Measurements from ENCODE around the gene KRT3.

The KRT3 gene

DNA sequence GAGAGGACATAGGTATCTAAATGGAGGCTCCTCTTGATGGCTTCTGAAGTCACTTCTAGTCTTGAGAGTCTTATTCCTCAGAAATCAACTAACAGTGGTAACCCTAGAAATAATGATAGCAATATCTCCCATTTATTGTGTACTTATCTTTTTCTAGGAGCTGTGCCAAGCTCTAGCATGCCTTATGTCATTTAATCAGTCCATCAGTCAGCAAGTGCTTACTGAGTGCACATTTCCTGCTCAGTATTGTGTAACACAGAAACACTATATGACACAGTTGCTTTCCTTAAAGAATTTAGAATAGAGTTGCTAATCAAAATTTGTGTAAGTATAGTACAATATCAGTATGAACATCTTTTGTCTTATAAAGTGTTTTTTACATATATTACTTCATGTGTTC, 55.3 kb downstream of the KRT3 start:
- H3K9ac ChIP-seq (ENCODE audit: low read depth in 1 of 2, low read length in 2 of 2), result no peak overlapping the region
- no peak overlapping the region for H3K4me3 ChIP-seq (ENCODE audit: low read length in 2 of 2)
- H3K36me3 ChIP-seq (ENCODE audit: control insufficient read depth in 2 of 2, insufficient read depth in 2 of 2, low read length in 2 of 2), result no peaks in the 10 kb centered on the region
- H3K27me3 ChIP-seq (ENCODE audit: control insufficient read depth in 2 of 2, insufficient read depth in 2 of 2, low read length in 2 of 2), result no peaks in the 10 kb centered on the region
- no peak overlapping the region for H3K27ac ChIP-seq (ENCODE audit: low read depth in 2 of 2, low read length in 2 of 2)
- no peaks in the 10 kb centered on the region for H3K4me1 ChIP-seq (ENCODE audit: control insufficient read depth in 2 of 2, insufficient read depth in 2 of 2, low read length in 2 of 2)
- H3K9me3 ChIP-seq (ENCODE audit: control insufficient read depth in 2 of 2, low read length in 2 of 2), result no peaks in the 10 kb centered on the region

DNA sequence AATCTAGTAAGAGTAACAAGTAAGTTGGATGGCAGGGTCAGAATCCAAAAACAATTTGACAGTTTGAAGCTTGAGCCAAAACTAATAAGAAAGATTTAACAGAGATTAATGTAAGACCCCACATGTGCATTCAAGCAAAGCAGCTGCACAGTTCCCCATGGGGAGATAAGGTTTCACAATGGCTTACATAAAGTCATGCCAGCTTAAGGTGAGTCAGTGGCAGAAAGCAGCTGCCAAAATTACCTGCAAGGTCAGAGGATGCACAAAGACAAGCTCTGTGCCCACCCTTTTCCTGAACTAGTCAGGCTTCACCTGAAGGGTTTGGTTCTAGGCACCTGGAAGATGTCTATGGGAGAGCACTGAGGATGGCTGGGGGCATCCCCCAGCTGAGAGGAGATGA, 56.0 kb downstream of the KRT3 start:
- no peaks in the 10 kb centered on the region for H3K27me3 ChIP-seq (ENCODE audit: control insufficient read depth in 2 of 2, insufficient read depth in 2 of 2, low read length in 2 of 2)
- H3K9ac ChIP-seq (ENCODE audit: low read depth in 1 of 2, low read length in 2 of 2), result no peak overlapping the region
- no peak overlapping the region for H3K4me3 ChIP-seq (ENCODE audit: low read length in 2 of 2)
- no peaks in the 10 kb centered on the region for H3K9me3 ChIP-seq (ENCODE audit: control insufficient read depth in 2 of 2, low read length in 2 of 2)
- H3K36me3 ChIP-seq (ENCODE audit: control insufficient read depth in 2 of 2, insufficient read depth in 2 of 2, low read length in 2 of 2), result no peaks in the 10 kb centered on the region
- no peak overlapping the region for H3K27ac ChIP-seq (ENCODE audit: low read depth in 2 of 2, low read length in 2 of 2)
- no peaks in the 10 kb centered on the region for H3K4me1 ChIP-seq (ENCODE audit: control insufficient read depth in 2 of 2, insufficient read depth in 2 of 2, low read length in 2 of 2)
